Esophagus squamous epithelium (tissue), 4 donors: ENCODE results near the gene PTK7.

ENCODE experiments used
- POLR2A ChIP-seq, 4 donors: fragments of 450-650 bp; IDR thresholded peaks; one replicate each; pipeline ENCODE4 v1.6.1; 2017; ENCODE audit warnings: antibody characterized with exemption in 4 of 4, mild to moderate bottlenecking in 4 of 4, moderate library complexity in 3 of 4
- TF ChIP-seq, protein P1 (sequence below), 6 experiments: fragments of 450-650 bp in 4 of 6; fragments of 200-600 bp in 2 of 6; sonication (generic) in 2 of 6; IDR thresholded peaks; one replicate each; pipeline ENCODE4 v1.5.1; 2016 to 2019; ENCODE audit warnings: antibody characterized with exemption in 6 of 6, mild to moderate bottlenecking in 4 of 6, moderate library complexity in 4 of 6

DNA sequence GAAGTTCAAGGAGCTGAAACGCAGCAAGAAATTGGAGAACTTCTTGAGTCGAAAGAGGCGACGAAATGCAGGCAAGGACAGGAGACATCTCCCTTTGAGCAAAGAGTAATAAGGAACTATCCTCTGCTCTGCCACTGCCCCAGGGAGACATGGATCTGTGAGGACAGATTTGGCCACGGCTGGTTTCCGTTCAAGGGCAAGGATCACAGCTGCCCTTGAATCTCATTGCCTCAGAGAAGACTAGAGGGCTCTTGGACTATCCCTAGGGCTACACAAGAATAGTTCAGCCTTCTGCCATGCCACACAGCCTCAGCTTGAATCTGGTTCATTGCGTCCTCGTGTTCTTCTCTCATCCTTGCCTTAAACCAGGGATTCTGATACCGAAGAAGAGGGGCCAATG is 47.0 kb upstream of the PTK7 start:
- TF ChIP-seq, protein P1, sequence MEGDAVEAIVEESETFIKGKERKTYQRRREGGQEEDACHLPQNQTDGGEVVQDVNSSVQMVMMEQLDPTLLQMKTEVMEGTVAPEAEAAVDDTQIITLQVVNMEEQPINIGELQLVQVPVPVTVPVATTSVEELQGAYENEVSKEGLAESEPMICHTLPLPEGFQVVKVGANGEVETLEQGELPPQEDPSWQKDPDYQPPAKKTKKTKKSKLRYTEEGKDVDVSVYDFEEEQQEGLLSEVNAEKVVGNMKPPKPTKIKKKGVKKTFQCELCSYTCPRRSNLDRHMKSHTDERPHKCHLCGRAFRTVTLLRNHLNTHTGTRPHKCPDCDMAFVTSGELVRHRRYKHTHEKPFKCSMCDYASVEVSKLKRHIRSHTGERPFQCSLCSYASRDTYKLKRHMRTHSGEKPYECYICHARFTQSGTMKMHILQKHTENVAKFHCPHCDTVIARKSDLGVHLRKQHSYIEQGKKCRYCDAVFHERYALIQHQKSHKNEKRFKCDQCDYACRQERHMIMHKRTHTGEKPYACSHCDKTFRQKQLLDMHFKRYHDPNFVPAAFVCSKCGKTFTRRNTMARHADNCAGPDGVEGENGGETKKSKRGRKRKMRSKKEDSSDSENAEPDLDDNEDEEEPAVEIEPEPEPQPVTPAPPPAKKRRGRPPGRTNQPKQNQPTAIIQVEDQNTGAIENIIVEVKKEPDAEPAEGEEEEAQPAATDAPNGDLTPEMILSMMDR (IDR thresholded peaks at IDR 0.05) = no peak
- no peak for TF ChIP-seq POLR2A (IDR thresholded peaks at IDR 0.05)
